ENCODE measurements around the gene SLC47A2.

GRCh38 chr17:19753051-19753509 lies 36.7 kb upstream of the SLC47A2 start:
- TF ChIP-seq, protein P1, sequence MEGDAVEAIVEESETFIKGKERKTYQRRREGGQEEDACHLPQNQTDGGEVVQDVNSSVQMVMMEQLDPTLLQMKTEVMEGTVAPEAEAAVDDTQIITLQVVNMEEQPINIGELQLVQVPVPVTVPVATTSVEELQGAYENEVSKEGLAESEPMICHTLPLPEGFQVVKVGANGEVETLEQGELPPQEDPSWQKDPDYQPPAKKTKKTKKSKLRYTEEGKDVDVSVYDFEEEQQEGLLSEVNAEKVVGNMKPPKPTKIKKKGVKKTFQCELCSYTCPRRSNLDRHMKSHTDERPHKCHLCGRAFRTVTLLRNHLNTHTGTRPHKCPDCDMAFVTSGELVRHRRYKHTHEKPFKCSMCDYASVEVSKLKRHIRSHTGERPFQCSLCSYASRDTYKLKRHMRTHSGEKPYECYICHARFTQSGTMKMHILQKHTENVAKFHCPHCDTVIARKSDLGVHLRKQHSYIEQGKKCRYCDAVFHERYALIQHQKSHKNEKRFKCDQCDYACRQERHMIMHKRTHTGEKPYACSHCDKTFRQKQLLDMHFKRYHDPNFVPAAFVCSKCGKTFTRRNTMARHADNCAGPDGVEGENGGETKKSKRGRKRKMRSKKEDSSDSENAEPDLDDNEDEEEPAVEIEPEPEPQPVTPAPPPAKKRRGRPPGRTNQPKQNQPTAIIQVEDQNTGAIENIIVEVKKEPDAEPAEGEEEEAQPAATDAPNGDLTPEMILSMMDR (IDR thresholded peaks at IDR 0.05) = no peak
- TF ChIP-seq POLR2AphosphoS5 (IDR thresholded peaks at IDR 0.05; ENCODE audit: low read depth, low read length) = peak; percentile 22; the same call in 1 of the 2 replicates
- TF ChIP-seq, protein P2, sequence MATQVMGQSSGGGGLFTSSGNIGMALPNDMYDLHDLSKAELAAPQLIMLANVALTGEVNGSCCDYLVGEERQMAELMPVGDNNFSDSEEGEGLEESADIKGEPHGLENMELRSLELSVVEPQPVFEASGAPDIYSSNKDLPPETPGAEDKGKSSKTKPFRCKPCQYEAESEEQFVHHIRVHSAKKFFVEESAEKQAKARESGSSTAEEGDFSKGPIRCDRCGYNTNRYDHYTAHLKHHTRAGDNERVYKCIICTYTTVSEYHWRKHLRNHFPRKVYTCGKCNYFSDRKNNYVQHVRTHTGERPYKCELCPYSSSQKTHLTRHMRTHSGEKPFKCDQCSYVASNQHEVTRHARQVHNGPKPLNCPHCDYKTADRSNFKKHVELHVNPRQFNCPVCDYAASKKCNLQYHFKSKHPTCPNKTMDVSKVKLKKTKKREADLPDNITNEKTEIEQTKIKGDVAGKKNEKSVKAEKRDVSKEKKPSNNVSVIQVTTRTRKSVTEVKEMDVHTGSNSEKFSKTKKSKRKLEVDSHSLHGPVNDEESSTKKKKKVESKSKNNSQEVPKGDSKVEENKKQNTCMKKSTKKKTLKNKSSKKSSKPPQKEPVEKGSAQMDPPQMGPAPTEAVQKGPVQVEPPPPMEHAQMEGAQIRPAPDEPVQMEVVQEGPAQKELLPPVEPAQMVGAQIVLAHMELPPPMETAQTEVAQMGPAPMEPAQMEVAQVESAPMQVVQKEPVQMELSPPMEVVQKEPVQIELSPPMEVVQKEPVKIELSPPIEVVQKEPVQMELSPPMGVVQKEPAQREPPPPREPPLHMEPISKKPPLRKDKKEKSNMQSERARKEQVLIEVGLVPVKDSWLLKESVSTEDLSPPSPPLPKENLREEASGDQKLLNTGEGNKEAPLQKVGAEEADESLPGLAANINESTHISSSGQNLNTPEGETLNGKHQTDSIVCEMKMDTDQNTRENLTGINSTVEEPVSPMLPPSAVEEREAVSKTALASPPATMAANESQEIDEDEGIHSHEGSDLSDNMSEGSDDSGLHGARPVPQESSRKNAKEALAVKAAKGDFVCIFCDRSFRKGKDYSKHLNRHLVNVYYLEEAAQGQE (IDR thresholded peaks at IDR 0.05; ENCODE audit: insufficient read depth in 1 of 2, low read depth in 2 of 2, low read length in 1 of 2) = no peak
